T-helper 17 cell (primary cell): ENCODE data around the gene TRIM46. TPM values are rescaled to one million over a fixed set of nuclear protein-coding genes. Genes with fewer than 3 reads are reported as not detected.
"Not testable (repeated sequence)": the region's sequence is repeated elsewhere in the genome, so short reads cannot be mapped to it uniquely, and the experiment has no call there.

Experiments used
- ATAC-seq: fragments of 150-1000 bp; cut with Tn5 transposase; 2 replicates; pipeline ENCODE4 v1.10.0; 2021; ENCODE audit warnings: mild to moderate bottlenecking, moderate library complexity
- DNase-seq, 3 donors: peaks; one replicate each; pipeline versions ENCODE4 v3.0.0 to v3.0.0-alpha.2; 2020 to 2021
- H3K9me3 ChIP-seq: one replicate; pipeline ENCODE4 v1.7.0; 2013; ENCODE audit warnings: low read length, mild to moderate bottlenecking; ENCODE audit not compliant: control insufficient read depth, poor library complexity, severe bottlenecking
- H3K27ac Mint-ChIP-seq: one replicate; pipeline ENCODE4 v1.8.0; 2022; ENCODE audit warnings: mild to moderate bottlenecking, moderate library complexity, mixed read lengths
- H3K27me3 Mint-ChIP-seq: one replicate; pipeline ENCODE4 v1.8.0; 2022; ENCODE audit warnings: mixed read lengths
- H3K36me3 Mint-ChIP-seq: one replicate; pipeline ENCODE4 v1.8.0; 2022; ENCODE audit warnings: low read depth, mixed read lengths
- H3K4me1 Mint-ChIP-seq: one replicate; pipeline ENCODE4 v1.8.0; 2022; ENCODE audit warnings: mild to moderate bottlenecking, mixed read lengths
- H3K4me3 Mint-ChIP-seq: one replicate; pipeline ENCODE4 v1.8.0; 2022; ENCODE audit warnings: mild to moderate bottlenecking, moderate library complexity, mixed read lengths
- total RNA-seq, 4 donors: library from RNA in 2 of 4; stranded (reverse) in 2 of 4; gene quantifications; one replicate each; pipeline ENCODE4 v1.2.3 and lab custom pipeline; 2022 to 2026

TRIM46 gene
- total RNA-seq, 2 donors from 2014 or later: 9.8 to 12.7 TPM

DNA sequence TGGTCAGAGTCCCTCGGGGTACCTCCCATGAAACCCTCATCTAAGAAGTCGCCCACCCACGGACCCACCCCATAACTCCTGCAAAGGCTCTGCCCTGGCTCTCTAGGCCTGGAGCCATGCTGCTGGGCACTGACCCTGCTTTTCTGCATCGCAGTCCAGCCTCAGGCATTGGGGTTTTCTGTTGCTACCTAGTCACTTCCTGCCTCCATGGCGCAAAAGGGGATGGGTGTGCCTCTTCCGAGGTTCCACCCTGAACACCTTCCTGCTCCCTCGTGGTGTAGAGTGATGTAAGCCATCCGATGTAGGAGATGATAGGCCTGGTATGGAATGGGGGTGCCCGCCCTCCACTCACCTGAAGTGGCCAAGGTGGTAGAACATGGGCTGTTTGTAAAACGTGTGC lies 41.1 kb downstream of the TRIM46 start:
- H3K4me3 Mint-ChIP-seq: peak overlapping the region; percentile 25

DNA sequence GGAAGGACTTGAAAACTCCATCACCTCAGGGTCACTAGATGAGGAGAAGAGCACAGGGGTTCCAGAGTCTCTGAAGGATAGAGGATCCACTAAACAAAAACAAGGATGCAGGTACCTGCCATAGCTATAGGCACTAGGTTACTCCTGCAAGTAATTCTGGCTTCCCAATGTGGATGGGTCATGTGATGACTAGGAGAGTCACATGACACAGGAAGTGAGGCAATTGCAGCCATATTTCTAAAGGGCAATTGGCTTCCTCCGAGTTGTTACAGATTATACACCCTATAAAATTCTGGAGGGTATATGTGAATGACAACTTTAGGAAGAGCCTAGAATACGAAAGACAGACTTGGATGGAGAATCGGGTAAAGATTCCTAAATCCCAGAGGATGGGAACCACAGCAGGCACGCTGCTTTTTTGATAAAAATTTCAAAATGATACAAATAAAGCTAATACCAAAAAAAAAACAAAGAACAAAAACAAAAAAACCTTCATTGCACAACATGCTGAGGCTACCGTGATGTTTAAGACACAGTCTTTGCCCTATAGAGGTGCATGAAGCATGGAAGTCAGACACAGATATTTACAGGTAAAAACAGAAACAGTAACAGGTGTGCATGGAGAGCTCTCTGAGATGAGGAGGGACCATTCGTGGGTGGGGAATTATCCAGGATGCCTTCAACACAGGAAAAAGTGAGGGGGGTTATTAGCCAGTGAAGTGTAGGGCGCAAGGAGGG lies 45.4 kb downstream of the TRIM46 start:
- Mint-ChIP-seq H3K27me3 (no peaks in the 10 kb centered on the region), H3K4me1 (peaks cover 27% of the 10 kb centered on the region), H3K27ac (peak overlapping the region; percentile 86), H3K4me3 (no peak overlapping the region), H3K36me3 (no peaks in the 10 kb centered on the region)
- no peak for DNase-seq
- H3K9me3 ChIP-seq: no peaks in the 10 kb centered on the region
- ATAC-seq: no peak

More for the DNA sequence above, 41.1 kb downstream of the TRIM46 start:
- H3K9me3 ChIP-seq, DNase-seq, H3K27me3 Mint-ChIP-seq, H3K36me3 Mint-ChIP-seq: not testable (repeated sequence)
- H3K4me1 Mint-ChIP-seq: peaks cover 22% of the 10 kb centered on the region
- peak overlapping the region; percentile 91 for H3K27ac Mint-ChIP-seq
- peak; percentile 85 for ATAC-seq

DNA sequence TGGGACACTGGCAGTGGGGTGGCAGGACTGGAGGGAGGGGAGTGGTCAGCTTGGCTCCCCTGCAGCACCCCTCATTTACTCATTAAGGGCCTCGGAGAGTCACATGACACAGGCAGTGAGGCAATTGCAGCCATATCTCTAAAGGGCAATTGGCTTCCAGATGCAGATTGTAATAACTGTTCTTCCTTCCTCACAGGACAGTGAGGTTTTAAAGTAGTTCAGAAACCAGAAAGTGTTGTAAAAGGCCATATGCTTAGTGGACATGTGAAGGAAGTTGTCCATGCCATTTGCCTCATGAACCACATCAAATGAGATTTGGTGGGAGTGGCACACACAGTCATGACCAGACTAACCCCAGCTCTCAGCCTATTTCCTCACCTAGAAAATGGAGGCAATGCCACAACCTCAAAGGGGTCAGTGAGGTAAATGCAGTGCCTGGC lies 46.0 kb downstream of the TRIM46 start:
- Mint-ChIP-seq H3K27ac (peak overlapping the region; percentile 86), H3K4me3 (no peak overlapping the region), H3K36me3 (no peaks in the 10 kb centered on the region), H3K27me3 (no peaks in the 10 kb centered on the region), H3K4me1 (peaks cover 30% of the 10 kb centered on the region)
- DNase-seq (no peak), ATAC-seq (peak; percentile 66)
- no peaks in the 10 kb centered on the region for H3K9me3 ChIP-seq

DNA sequence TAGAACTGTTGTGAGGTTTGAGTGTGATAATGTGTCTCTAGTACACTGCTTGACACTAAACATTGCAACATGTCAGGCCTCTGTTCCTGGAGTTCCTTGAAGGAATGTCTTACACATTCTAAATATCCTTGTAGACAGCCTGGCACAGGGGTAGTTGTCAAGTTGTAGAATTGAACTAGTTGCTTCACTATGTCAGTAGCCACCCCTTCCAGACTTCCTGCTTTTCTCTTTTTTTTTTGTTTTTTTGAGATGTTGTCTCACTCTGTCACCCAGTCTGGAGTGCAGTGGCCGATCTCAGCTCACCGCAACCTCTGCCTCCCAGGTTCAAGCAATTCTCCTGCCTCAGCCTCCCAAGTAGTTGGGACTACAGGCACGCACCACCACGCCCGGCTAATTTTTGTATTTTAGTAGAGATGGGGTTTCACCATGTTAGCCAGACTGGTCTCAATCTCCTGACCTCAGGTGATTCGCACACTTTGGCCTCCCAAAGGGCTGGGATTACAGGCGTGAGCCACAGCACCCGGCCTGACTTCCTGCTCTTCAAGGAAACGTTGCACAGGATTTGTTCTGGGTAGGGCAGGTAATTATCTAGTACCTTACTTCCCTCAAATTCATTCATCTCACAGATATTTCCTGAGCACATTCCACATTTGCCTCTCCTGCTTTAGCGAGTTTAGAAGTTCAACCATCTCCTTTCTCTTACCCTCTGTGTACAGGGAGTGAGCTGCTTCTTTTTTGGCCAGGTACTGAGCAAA lies 46.7 kb downstream of the TRIM46 start:
- not testable (repeated sequence) for H3K4me3 Mint-ChIP-seq, H3K27me3 Mint-ChIP-seq, ATAC-seq, H3K9me3 ChIP-seq, H3K36me3 Mint-ChIP-seq, DNase-seq
- peaks cover 23% of the 10 kb centered on the region for H3K4me1 Mint-ChIP-seq
- peak overlapping the region; percentile 41 for H3K27ac Mint-ChIP-seq

DNA sequence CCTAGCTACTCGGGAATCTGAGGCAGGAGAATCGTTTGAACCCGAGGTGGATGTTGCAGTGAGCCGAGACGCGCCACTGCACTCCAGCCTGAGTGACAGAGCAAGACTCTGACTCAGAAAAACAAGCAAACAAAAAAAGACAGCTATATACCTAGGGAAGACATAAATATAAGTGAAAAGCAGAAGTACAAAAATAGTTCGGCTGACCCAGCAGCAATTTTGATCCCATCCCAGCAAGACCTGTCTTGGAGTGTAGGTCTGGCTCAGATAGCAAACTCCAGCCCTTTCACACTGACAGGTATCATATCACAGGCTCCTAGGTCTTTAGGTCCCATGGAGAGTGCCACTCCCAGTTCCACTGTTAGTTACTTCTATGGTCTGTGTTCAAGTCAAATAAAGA lies 49.4 kb downstream of the TRIM46 start:
- H3K27ac Mint-ChIP-seq: no peak overlapping the region
- H3K27me3 Mint-ChIP-seq: no peaks in the 10 kb centered on the region
- no peak overlapping the region for H3K4me3 Mint-ChIP-seq
- peaks cover 37% of the 10 kb centered on the region for H3K4me1 Mint-ChIP-seq
- no peak for DNase-seq
- no peaks in the 10 kb centered on the region for H3K36me3 Mint-ChIP-seq
- no peaks in the 10 kb centered on the region for H3K9me3 ChIP-seq
- ATAC-seq: no peak

DNA sequence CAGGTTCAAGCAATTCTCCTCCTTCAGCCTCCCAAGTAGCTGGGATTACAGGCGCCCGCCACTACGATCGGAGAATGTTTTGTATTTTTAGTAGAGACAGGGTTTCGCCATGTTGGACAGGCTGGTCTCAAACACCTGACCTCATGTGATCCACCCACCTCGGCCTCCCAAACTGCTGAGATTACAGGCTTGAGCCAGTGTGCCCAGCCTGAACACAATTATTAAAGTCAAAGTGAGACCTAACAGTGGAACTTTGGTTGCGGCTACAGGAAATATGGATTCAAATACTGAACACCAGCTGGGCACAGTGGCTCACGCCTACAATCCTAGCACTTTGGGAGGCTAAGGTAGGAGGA lies 51.7 kb downstream of the TRIM46 start:
- H3K36me3 Mint-ChIP-seq, H3K9me3 ChIP-seq, H3K27me3 Mint-ChIP-seq, ATAC-seq, DNase-seq: not testable (repeated sequence)
- Mint-ChIP-seq H3K27ac (peak overlapping the region; percentile 99), H3K4me1 (peaks cover 26% of the 10 kb centered on the region), H3K4me3 (peak overlapping the region; percentile 94)

DNA sequence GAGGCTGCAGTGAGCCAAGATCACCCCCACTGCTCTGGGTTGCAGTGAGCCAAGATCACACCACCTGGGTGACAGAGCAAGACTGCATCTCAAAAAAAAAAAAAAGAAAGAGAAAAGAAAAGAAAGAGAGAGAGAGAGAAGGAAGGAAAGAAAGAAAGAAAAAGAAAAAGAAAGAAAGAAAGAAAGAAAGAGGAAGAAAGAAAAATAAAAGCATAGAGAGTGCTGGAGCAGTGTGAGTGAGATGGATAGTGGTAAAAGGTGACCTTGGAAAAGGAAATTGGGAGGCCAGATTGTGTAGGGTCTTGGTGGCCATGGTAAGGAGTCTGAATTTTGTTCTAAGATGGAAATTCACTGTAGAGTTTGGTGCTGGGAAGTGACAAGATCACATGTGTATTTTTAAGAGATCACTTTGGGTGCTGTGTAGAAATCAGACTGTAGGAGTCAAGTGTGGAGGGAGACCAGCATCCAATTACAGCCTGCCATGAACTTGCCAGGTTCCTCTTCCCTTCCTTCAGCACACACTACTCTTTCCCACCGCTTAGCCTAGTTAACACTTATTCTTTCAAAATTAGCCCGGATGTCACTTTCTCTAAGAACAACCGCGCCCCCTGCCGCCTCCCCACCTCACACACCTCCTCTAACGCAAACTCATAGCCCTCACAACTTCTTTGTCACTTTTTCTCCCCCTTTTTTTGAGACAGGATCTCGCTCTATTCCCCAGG lies 52.7 kb downstream of the TRIM46 start:
- Mint-ChIP-seq H3K36me3 (no peaks in the 10 kb centered on the region), H3K27ac (peak overlapping the region; percentile 99), H3K4me3 (peak overlapping the region; percentile 94), H3K4me1 (peaks cover 26% of the 10 kb centered on the region), H3K27me3 (no peaks in the 10 kb centered on the region)
- H3K9me3 ChIP-seq: no peaks in the 10 kb centered on the region
- ATAC-seq (peak; percentile 53), DNase-seq (peak; percentile 65 to 74 (median 73))

DNA sequence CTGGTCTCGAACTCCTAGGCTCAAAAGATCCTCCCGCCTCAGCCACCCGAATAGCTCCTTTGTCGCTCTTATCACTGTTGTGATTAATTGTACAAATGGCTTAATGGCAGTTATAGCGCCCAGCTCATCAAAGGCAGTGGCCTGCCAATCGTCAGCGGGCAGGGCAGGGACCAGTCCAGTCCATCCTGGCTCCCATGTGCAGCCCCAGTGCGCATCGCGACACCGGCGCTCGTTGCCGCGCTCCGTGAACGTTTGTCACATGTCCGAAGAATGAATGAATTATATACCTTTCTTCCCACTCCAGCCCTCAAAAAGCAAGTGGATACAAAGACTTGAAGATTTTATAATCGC lies 53.2 kb downstream of the TRIM46 start:
- peak overlapping the region; percentile 99 for H3K27ac Mint-ChIP-seq
- H3K9me3 ChIP-seq: no peaks in the 10 kb centered on the region
- H3K36me3 Mint-ChIP-seq: no peaks in the 10 kb centered on the region
- DNase-seq: no peak
- H3K4me3 Mint-ChIP-seq: peak overlapping the region; percentile 94
- H3K4me1 Mint-ChIP-seq: peaks cover 26% of the 10 kb centered on the region
- no peaks in the 10 kb centered on the region for H3K27me3 Mint-ChIP-seq
- peak; percentile 10 for ATAC-seq

DNA sequence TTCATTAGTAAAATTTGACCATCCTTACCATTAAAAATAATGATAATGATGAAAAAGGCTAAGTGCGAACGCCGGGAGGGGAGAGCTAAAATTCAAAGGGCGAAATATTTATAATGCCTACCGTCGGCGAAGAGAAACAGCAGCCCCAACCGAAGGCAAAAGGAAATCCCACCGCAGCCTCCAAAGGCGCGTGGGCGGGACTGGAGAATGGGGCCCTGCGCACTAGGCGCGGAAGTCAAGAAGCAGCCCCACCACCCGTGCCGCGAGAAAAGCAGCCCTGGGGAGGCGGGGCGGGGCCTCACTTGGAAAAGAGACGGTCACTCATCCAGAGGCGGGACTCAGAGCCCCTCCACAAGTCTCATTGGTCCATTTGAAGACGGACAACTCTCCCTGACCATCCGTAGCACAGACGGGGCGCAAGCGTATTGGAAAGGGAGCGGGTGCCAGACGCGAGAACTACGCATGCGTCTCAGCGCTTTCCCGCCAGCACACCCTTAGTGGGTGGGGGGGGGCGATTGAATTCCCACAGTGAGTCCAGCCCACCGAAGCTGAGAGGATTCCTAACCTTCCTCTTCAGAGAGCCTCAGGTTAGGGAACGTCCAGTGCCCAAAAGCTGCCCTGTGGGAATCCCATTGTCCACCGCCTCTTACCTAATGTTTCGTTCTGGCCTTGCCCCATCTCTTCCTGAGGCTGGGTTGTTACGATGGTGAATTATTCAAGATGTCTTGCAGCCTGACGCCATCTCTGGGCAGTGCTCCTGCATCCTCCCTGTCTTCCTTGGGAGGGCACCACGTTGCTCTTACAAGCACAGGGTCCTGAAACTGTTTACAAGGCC lies 53.8 kb downstream of the TRIM46 start:
- peak overlapping the region; percentile 99 for H3K27ac Mint-ChIP-seq
- no peaks in the 10 kb centered on the region for H3K36me3 Mint-ChIP-seq
- peaks cover 26% of the 10 kb centered on the region for H3K4me1 Mint-ChIP-seq

DNA sequence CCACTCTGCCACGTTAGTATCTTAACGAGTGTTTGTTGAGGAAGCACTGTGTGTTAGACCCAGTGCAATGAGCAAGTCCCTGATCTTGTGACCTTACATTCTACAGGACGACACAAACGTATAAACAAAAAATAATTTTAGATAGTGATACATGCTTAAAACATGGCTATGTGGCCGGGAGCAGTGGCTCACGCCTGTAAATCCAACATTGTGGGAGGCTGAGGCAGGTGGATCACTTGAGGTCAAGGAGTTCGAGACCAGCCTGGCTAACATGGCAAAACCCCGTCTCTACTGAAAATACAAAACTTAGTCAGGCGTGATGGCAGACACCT lies 54.4 kb downstream of the TRIM46 start:
- H3K4me1 Mint-ChIP-seq: peaks cover 26% of the 10 kb centered on the region
- H3K9me3 ChIP-seq: no peaks in the 10 kb centered on the region
- ATAC-seq (no peak), DNase-seq (no peak)
- H3K36me3 Mint-ChIP-seq: no peaks in the 10 kb centered on the region
- H3K27ac Mint-ChIP-seq: peak overlapping the region; percentile 99
- peak overlapping the region; percentile 78 for H3K4me3 Mint-ChIP-seq
- no peaks in the 10 kb centered on the region for H3K27me3 Mint-ChIP-seq

More for the DNA sequence above, 53.8 kb downstream of the TRIM46 start:
- no peaks in the 10 kb centered on the region for H3K27me3 Mint-ChIP-seq
- H3K9me3 ChIP-seq: no peaks in the 10 kb centered on the region
- peak overlapping the region; percentile 94 for H3K4me3 Mint-ChIP-seq
- DNase-seq (peak; percentile 92 to 97 (median 96)), ATAC-seq (peak; percentile 95)

DNA sequence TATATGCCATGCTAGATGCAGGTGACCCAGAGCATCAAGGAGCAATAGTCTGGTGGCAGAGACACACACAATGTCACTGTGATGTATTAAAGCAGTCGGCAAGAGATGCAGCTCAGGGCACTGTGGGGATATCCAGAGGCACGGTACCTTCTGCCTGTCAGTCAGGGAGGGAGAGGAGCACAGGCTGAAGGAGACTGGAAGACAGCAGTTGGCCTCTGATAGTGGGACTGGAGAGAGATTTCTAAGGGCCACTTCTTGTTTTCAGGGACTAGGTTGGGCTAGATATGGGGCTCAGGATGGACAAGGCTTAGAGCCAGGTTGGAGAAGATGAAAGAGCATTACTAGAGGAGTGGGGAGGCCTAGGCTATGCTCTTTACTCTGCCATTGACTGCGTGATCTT lies 57.7 kb downstream of the TRIM46 start:
- H3K36me3 Mint-ChIP-seq, ATAC-seq, H3K27me3 Mint-ChIP-seq, DNase-seq, H3K9me3 ChIP-seq, H3K4me3 Mint-ChIP-seq: not testable (repeated sequence)
- Mint-ChIP-seq H3K27ac (peak overlapping the region; percentile 89), H3K4me1 (peaks cover 25% of the 10 kb centered on the region)

DNA sequence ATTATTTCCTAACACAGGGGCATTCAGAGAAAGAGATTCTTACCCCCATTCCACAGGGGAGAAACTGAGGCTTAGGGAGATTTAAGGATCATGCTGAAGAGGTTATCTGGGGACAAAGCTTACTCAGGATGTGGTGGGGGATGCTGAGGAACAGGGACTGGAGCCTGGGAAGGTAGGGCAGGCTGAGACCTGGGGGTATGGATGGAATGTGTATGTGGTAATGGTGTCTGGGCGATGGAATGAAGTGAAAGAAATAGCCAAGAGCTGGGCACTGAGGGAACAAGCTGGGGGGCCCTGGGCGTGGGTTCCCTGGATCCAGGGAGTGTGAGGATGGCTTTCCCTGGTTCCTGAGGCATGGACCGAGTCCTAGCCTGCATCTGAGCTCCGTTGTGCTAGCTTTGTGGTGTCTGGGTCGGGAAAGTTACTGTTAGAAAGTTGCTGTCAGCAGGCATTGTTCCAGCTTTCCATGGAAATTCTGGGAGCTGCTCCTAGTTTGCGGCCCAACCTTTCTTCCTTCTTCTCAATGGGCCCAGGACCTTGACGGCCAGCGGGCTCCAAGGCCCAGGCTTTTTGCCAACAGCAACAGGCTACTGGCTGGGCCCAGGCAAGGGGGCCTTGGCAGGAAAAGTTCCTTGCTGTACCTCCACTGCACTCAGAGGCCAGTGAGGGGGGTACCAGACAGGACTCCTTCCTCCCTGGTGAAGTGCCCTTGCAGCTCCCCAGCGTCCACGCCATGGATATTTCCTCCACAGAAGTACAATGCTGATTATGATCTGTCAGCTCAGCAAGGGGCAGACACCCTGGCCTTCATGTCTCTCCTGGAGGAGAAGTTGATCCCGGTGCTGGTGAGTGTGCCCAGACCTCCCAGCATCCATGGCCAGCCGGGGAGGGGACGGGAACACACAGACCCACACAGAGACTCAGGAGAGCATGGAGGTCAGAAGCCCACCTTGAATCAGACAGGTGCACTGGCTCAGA lies 58.6 kb downstream of the TRIM46 start:
- not testable (repeated sequence) for ATAC-seq

More for the DNA sequence above, 58.6 kb downstream of the TRIM46 start:
- Mint-ChIP-seq H3K4me1 (peaks cover 21% of the 10 kb centered on the region), H3K27ac (peak overlapping the region; percentile 89)
- not testable (repeated sequence) for H3K4me3 Mint-ChIP-seq, H3K36me3 Mint-ChIP-seq, H3K9me3 ChIP-seq, H3K27me3 Mint-ChIP-seq, DNase-seq
